Measurements from ENCODE around the gene MKI67. TPM values are rescaled to one million over a fixed set of nuclear protein-coding genes. Genes with fewer than 3 reads are reported as not detected.

Gene MKI67
- total RNA-seq, 1 experiment from 2014 or later: 111 TPM

DNA sequence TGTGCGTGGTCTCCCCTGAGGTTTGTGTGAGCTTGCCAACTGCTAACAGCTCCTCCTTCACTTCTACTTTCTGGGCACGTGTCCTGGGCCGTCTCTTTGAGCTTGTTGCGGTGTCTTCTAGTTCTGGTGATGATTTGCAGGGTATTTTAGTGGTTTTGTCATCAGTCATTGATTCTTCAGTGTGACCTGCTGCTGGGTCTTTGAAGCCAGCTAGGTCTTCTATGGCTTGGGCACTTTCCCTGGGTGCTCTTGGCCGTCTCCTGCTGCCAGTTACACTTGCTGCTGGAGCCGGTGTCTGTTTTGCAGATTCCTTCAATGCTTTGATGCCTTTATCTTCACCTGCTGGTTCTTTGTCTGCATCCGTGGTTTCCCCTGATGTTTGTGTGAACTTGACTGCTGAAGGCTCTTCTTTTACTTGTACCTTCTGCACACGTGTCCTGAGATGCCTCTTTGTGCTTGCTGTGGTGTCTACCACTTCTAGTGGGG lies 23.0 kb downstream of the MKI67 start:
- no peak overlapping the region for H3K4me3 Mint-ChIP-seq (ENCODE audit: unreplicated experiment)
- no peak for DNase-seq
- H3K27me3 ChIP-seq (replicated peaks; ENCODE audit: control insufficient read depth, insufficient read depth, low read length): no peaks in the 10 kb centered on the region
- H3K9me3 Mint-ChIP-seq (ENCODE audit: unreplicated experiment): no peaks in the 10 kb centered on the region
- TF ChIP-seq, protein P1, sequence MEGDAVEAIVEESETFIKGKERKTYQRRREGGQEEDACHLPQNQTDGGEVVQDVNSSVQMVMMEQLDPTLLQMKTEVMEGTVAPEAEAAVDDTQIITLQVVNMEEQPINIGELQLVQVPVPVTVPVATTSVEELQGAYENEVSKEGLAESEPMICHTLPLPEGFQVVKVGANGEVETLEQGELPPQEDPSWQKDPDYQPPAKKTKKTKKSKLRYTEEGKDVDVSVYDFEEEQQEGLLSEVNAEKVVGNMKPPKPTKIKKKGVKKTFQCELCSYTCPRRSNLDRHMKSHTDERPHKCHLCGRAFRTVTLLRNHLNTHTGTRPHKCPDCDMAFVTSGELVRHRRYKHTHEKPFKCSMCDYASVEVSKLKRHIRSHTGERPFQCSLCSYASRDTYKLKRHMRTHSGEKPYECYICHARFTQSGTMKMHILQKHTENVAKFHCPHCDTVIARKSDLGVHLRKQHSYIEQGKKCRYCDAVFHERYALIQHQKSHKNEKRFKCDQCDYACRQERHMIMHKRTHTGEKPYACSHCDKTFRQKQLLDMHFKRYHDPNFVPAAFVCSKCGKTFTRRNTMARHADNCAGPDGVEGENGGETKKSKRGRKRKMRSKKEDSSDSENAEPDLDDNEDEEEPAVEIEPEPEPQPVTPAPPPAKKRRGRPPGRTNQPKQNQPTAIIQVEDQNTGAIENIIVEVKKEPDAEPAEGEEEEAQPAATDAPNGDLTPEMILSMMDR (IDR thresholded peaks at IDR 0.05; ENCODE audit: insufficient read depth in 1 of 2, low read depth in 1 of 2, low read length in 1 of 2, severe bottlenecking in 1 of 2, unreplicated experiment in 1 of 2): no peak
- peaks cover 9% of the 10 kb centered on the region for H3K36me3 ChIP-seq (ENCODE audit: control insufficient read depth, insufficient read depth, low read length)
- H3K4me3 ChIP-seq (ENCODE audit: low read depth, low read length): no peak overlapping the region
- no peaks in the 10 kb centered on the region for H3K4me1 ChIP-seq
- peaks cover 41% of the 10 kb centered on the region for H3K36me3 Mint-ChIP-seq (ENCODE audit: insufficient read depth, unreplicated experiment)
- H3K4me1 Mint-ChIP-seq (ENCODE audit: low read depth, unreplicated experiment): no peaks in the 10 kb centered on the region
- no peak overlapping the region for H3K27ac Mint-ChIP-seq (ENCODE audit: unreplicated experiment)
- ChIA-PET POLR2A (no interaction called here), CTCF (no interaction called here)
- no peaks in the 10 kb centered on the region for H3K9me3 ChIP-seq
- H3K27me3 Mint-ChIP-seq (ENCODE audit: insufficient read depth, unreplicated experiment): no peaks in the 10 kb centered on the region
- intact Hi-C loops (cut with micrococcal nuclease; ENCODE audit: unreplicated experiment): no loop called here
- BruUV-seq (replicated peaks): no TSS peak

DNA sequence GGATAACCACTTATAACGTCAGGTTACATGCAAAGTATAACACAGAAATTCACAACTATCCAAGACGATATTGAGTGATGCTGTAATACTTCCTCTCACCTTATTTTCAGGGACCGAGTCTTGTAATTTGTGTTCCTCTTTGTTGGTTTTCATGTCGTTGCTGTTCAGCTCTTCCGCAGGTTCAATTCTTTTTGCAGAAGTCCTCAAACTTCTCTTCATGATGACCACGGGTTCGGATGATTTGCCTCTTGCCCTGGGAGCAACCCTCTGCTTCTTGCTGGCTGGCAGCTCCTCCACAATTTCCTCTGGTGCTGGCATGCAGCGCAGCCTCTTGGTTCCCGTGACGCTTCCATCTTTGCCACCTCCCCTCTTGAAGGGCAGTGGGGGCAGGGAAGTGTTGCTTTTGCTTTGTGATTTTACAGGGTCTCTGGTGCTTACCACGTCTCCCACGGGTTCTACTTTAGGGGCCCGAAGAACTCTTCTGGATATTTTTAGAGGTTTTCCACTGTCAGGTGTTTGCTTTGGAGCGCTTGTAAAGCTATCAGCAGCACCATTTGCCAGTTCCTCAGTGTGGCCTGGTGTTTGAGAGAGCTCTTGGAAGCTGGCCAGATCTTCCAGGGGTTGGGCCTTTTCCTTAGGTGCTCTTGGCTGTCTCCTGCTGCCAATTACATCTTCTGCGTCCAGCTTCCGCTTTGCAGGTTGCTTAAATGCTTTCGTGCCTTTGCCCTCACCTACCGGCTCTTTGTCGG lies 23.6 kb downstream of the MKI67 start:
- no peak for DNase-seq
- POLR2A ChIA-PET: no interaction called here
- CTCF ChIA-PET: no interaction called here
- Mint-ChIP-seq H3K9me3 (ENCODE audit: unreplicated experiment) (no peaks in the 10 kb centered on the region), H3K36me3 (ENCODE audit: insufficient read depth, unreplicated experiment) (peaks cover 47% of the 10 kb centered on the region), H3K27me3 (ENCODE audit: insufficient read depth, unreplicated experiment) (no peaks in the 10 kb centered on the region), H3K4me3 (ENCODE audit: unreplicated experiment) (no peak overlapping the region), H3K4me1 (ENCODE audit: low read depth, unreplicated experiment) (peaks cover 5% of the 10 kb centered on the region), H3K27ac (ENCODE audit: unreplicated experiment) (no peak overlapping the region)
- Histone ChIP-seq H3K4me1 (no peaks in the 10 kb centered on the region), H3K36me3 (ENCODE audit: control insufficient read depth, insufficient read depth, low read length) (peaks cover 8% of the 10 kb centered on the region), H3K27me3 (replicated peaks; ENCODE audit: control insufficient read depth, insufficient read depth, low read length) (no peaks in the 10 kb centered on the region), H3K9me3 (no peaks in the 10 kb centered on the region), H3K4me3 (ENCODE audit: low read depth, low read length) (no peak overlapping the region)
- BruUV-seq (replicated peaks): no TSS peak
- TF ChIP-seq, protein P1 (IDR thresholded peaks at IDR 0.05; ENCODE audit: insufficient read depth in 1 of 2, low read depth in 1 of 2, low read length in 1 of 2, severe bottlenecking in 1 of 2, unreplicated experiment in 1 of 2): no peak
- intact Hi-C loops (cut with micrococcal nuclease; ENCODE audit: unreplicated experiment): no loop called here

DNA sequence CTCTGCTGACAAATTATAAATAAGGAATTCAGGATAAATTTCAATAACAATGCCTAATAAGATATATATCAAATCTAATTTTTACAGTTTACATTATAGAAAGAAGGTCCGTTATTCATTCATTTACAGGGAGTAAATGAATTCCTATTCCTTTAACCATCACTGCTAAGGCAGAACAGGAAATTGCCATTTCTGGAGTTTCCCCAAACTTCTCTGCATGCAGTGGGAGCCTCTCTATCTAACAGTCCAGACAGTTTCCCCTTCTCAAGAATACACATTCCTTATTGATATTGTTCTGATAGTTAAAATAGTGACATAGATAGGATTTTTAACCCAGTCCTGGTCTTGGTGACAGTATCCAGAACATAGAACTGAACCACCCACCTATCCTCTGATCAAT lies 24.3 kb downstream of the MKI67 start:
- no peak overlapping the region for H3K4me3 Mint-ChIP-seq (ENCODE audit: unreplicated experiment)
- peaks cover 54% of the 10 kb centered on the region for H3K36me3 Mint-ChIP-seq (ENCODE audit: insufficient read depth, unreplicated experiment)
- peaks cover 7% of the 10 kb centered on the region for H3K36me3 ChIP-seq (ENCODE audit: control insufficient read depth, insufficient read depth, low read length)
- peaks cover 10% of the 10 kb centered on the region for H3K4me1 Mint-ChIP-seq (ENCODE audit: low read depth, unreplicated experiment)
- no peaks in the 10 kb centered on the region for H3K27me3 ChIP-seq (replicated peaks; ENCODE audit: control insufficient read depth, insufficient read depth, low read length)
- no peaks in the 10 kb centered on the region for H3K9me3 Mint-ChIP-seq (ENCODE audit: unreplicated experiment)
- no TSS peak for BruUV-seq (replicated peaks)
- ChIA-PET CTCF (no interaction called here), POLR2A (no interaction called here)
- TF ChIP-seq, protein P1 (IDR thresholded peaks at IDR 0.05; ENCODE audit: insufficient read depth in 1 of 2, low read depth in 1 of 2, low read length in 1 of 2, severe bottlenecking in 1 of 2, unreplicated experiment in 1 of 2): no peak
- H3K27ac Mint-ChIP-seq (ENCODE audit: unreplicated experiment): no peak overlapping the region
- DNase-seq: no peak
- intact Hi-C loops (cut with micrococcal nuclease; ENCODE audit: unreplicated experiment): no loop called here
- H3K9me3 ChIP-seq: no peaks in the 10 kb centered on the region
- H3K27me3 Mint-ChIP-seq (ENCODE audit: insufficient read depth, unreplicated experiment): no peaks in the 10 kb centered on the region
- no peaks in the 10 kb centered on the region; the same call in 1 of the 2 replicates for H3K4me1 ChIP-seq
- H3K4me3 ChIP-seq (ENCODE audit: low read depth, low read length): no peak overlapping the region

Measured in Caco-2 (cell line).